Endothelial cell of umbilical vein (primary cell): ENCODE data around the gene GNAI1. TPM values are rescaled to one million over a fixed set of nuclear protein-coding genes. Genes with fewer than 3 reads are reported as not detected.

Experiments
- BruUV-seq: library from RNA; stranded (reverse); fragments of 400-500 nt; replicated peaks from 2 replicates; lab custom pipeline; 2021; lab: Mats Ljungman, UMichigan
- CTCF ChIA-PET: fragments of 300-600, 350-600 bp; sonication (Branson Sonifier 250); formaldehyde crosslinking; loops from one replicate; lab custom pipeline; 2021; ENCODE audit warnings: antibody characterized with exemption, inconsistent platforms; lab: Charles Lee
- POLR2A ChIA-PET: fragments of 300-600, 350-600 bp; sonication (Branson Sonifier 250); formaldehyde crosslinking; loops from one replicate; lab custom pipeline; 2021; ENCODE audit warnings: antibody characterized with exemption, inconsistent platforms; lab: Charles Lee
- DNase-seq: peaks from one replicate; pipeline ENCODE4 v3.0.0-alpha.2; 2011; ENCODE audit warnings: low read depth, low spot score
- FAIRE-seq: peaks from 2 replicates; lab custom pipeline; 2011; peaks lifted over from hg19 to GRCh38; lab: Jason Lieb, UNC
- H2AFZ ChIP-seq: 2 replicates; pipeline ENCODE4 v1.6.0; 2012; ENCODE audit warnings: low read depth, low read length, control low read depth, inconsistent platforms
- H3K27ac ChIP-seq: 2 replicates; pipeline ENCODE4 v1.5.1; 2011; ENCODE audit warnings: low read depth, mild to moderate bottlenecking, control low read depth, low read length, moderate library complexity; ENCODE audit not compliant: insufficient read depth
- H3K27me3 ChIP-seq, 2 experiments: 2 replicates each; pipeline versions ENCODE4 v1.6.0 to v1.6.1; 2011; ENCODE audit warnings: low read length in 2 of 2, mixed read lengths in 1 of 2; ENCODE audit not compliant: control insufficient read depth in 2 of 2, insufficient read depth in 2 of 2
- H3K36me3 ChIP-seq, 2 experiments: 2 replicates in 1 of 2; 3 replicates in 1 of 2; pipeline ENCODE4 v1.5.1; 2011; ENCODE audit warnings: low read length in 2 of 2, mild to moderate bottlenecking in 1 of 2, moderate library complexity in 1 of 2; ENCODE audit not compliant: control insufficient read depth in 2 of 2, insufficient read depth in 2 of 2; ENCODE audit errors: extremely low read depth in 1 of 2
- H3K4me1 ChIP-seq: 3 replicates; pipeline ENCODE4 v1.5.1; 2011; ENCODE audit warnings: mild to moderate bottlenecking, low read length; ENCODE audit not compliant: control insufficient read depth, insufficient read depth; ENCODE audit errors: extremely low read depth
- H3K4me2 ChIP-seq: 2 replicates; pipeline ENCODE4 v1.6.1; 2011; ENCODE audit warnings: low read length, control low read depth, mixed read lengths; ENCODE audit not compliant: insufficient read depth
- H3K4me3 ChIP-seq, 3 experiments: fragments of 200-600 bp in 1 of 3; sonication (generic), shearing (Covaris generic) in 1 of 3; replicated peaks in 1 of 3; 2 replicates each; pipeline ENCODE4 v1.5.1; 2011 to 2016; ENCODE audit warnings: control low read depth in 3 of 3, low read length in 3 of 3, mild to moderate bottlenecking in 2 of 3, inconsistent platforms in 1 of 3, low read depth in 1 of 3, moderate library complexity in 1 of 3; ENCODE audit not compliant: insufficient read depth in 1 of 3
- H3K79me2 ChIP-seq: 2 replicates; pipeline ENCODE4 v1.6.0; 2012; ENCODE audit warnings: low read length, inconsistent platforms; ENCODE audit not compliant: control insufficient read depth, insufficient read depth
- H3K9ac ChIP-seq: replicated peaks from 2 replicates; pipeline ENCODE3; 2011; ENCODE audit warnings: low read length, control low read depth; ENCODE audit not compliant: insufficient read depth; ENCODE audit errors: extremely low read depth
- H3K9me1 ChIP-seq: replicated peaks from 3 replicates; pipeline ENCODE4 v1.6.0; 2011; ENCODE audit warnings: mild to moderate bottlenecking, low read length; ENCODE audit not compliant: control insufficient read depth, insufficient read depth; ENCODE audit errors: extremely low read depth
- H3K9me3 ChIP-seq: replicated peaks from 2 replicates; pipeline ENCODE4 v1.5.1; 2012; ENCODE audit warnings: low read length, inconsistent platforms; ENCODE audit not compliant: control insufficient read depth, insufficient read depth
- H4K20me1 ChIP-seq: replicated peaks from 2 replicates; pipeline ENCODE3; 2011; ENCODE audit warnings: mild to moderate bottlenecking, low read length; ENCODE audit not compliant: control insufficient read depth, insufficient read depth; ENCODE audit errors: extremely low read depth
- CTCF ChIP-seq, 2 donors: IDR thresholded peaks; 1 replicate in 1 of 2; 2 replicates in 1 of 2; pipeline ENCODE4 v1.5.1; 2011; ENCODE audit warnings: low read length in 2 of 2, mild to moderate bottlenecking in 2 of 2, moderate library complexity in 2 of 2, control low read depth in 1 of 2, inconsistent platforms in 1 of 2, low read depth in 1 of 2; ENCODE audit not compliant: insufficient read depth in 1 of 2; ENCODE audit errors: extremely low read depth in 1 of 2
- EZH2 ChIP-seq: IDR thresholded peaks from 2 replicates; pipeline ENCODE4 v1.6.1; 2012; ENCODE audit warnings: borderline replicate concordance, low read depth, mild to moderate bottlenecking, moderate library complexity, low read length, inconsistent platforms; ENCODE audit not compliant: severe bottlenecking
- FOS ChIP-seq: IDR thresholded peaks from 2 replicates; pipeline ENCODE4 v1.6.1; 2011; ENCODE audit warnings: mild to moderate bottlenecking, low read length, moderate library complexity, borderline replicate concordance; ENCODE audit not compliant: insufficient read depth
- GATA2 ChIP-seq: IDR thresholded peaks from 2 replicates; pipeline ENCODE4 v1.7.0; 2011; ENCODE audit warnings: low read depth, mild to moderate bottlenecking, moderate library complexity, mixed read lengths, low read length; ENCODE audit not compliant: insufficient read length, insufficient read depth
- JUN ChIP-seq: IDR thresholded peaks from 2 replicates; pipeline ENCODE4 v1.6.1; 2011; ENCODE audit warnings: borderline replicate concordance, low read depth; ENCODE audit not compliant: insufficient read length, insufficient read depth
- MAX ChIP-seq: IDR thresholded peaks from 2 replicates; pipeline ENCODE4 v1.6.1; 2011; ENCODE audit not compliant: insufficient read depth, insufficient read length
- MYC ChIP-seq: IDR thresholded peaks from one replicate; pipeline ENCODE4 v1.6.1; 2011; ENCODE audit warnings: mild to moderate bottlenecking, low read depth, low read length
- POLR2A ChIP-seq: IDR thresholded peaks from 2 replicates; pipeline ENCODE4 v1.6.1; 2012; ENCODE audit warnings: low read depth, mild to moderate bottlenecking, control low read depth, low read length
- POLR2AphosphoS5 ChIP-seq: IDR thresholded peaks from 2 replicates; pipeline ENCODE4 v1.6.1; 2012; ENCODE audit warnings: low read depth, mild to moderate bottlenecking, control low read depth, low read length, moderate library complexity; ENCODE audit not compliant: insufficient read depth
- dilution Hi-C: fragments of 300-500 bp; cut with MboI; formaldehyde crosslinking; loops from one replicate; pipeline ENCODE4 v1.15.0; 2019; ENCODE audit warnings: low sequenced_read_pairs; ENCODE audit not compliant: extremely low pct_ligation_motif_present
- intact Hi-C: fragments of 100-400 bp; cut with micrococcal nuclease; formaldehyde crosslinking; loops from one replicate; pipeline ENCODE4 v1.10.0; 2022
- polyA plus RNA-seq, 4 experiments: library from polyadenylated mRNA; depleted of rRNA in 3 of 4; stranded (reverse) in 3 of 4; unstranded in 1 of 4; fragments of >200 nt; gene quantifications; 2 replicates each; pipeline versions ENCODE4 v1.2.1 to v1.2.3, GENCODE V29; 2011 to 2012; ENCODE audit warnings: missing spikeins in 1 of 4
- total RNA-seq: library from RNA; stranded (reverse); gene quantifications from 2 replicates; pipeline ENCODE4 v1.2.3, GENCODE V29; 2021

Gene GNAI1
- total and polyA plus RNA-seq, 2 donors (not counting 3 experiments of a cell fraction or from before 2014, with no cell fraction given) = 7.5 to 15.0 TPM

GRCh38 chr7:80139236-80139635 lies 4.6 kb downstream of the GNAI1 start:
- Histone ChIP-seq H3K9me1 (no peaks in the 10 kb centered on the region), H2AFZ (no peak overlapping the region), H3K9me3 (no peaks in the 10 kb centered on the region), H3K4me1 (peaks cover 17% of the 10 kb centered on the region), H3K9ac (no peak overlapping the region), H3K27me3 (no peaks in the 10 kb centered on the region), H3K27ac (no peak overlapping the region), H3K4me2 (no peak overlapping the region), H4K20me1 (peaks cover 7% of the 10 kb centered on the region), H3K79me2 (peaks cover 42% of the 10 kb centered on the region), H3K36me3 (no peaks in the 10 kb centered on the region), H3K4me3 (no peak overlapping the region)
- CTCF ChIA-PET = interaction anchor here (0.7 to 1.9 kb wide), 2 partner anchors 253 to 282 kb away, joined by 3 to 7 read pairs; no protein-coding TSS in a partner anchor
- intact Hi-C loops (loop anchor here (5.0 kb wide), 1 partner anchor 173 kb away; no protein-coding TSS in a partner anchor), dilution Hi-C loops (no loop called here)
- TF ChIP-seq FOS (no peak), MYC (no peak), CTCF (IDR thresholded peaks at IDR 0.05; ENCODE audit: extremely low read depth in 1 of 2, insufficient read depth in 1 of 2, low read depth in 1 of 2, low read length in 2 of 2) (no peak), MAX (no peak), POLR2AphosphoS5 (no peak), JUN (no peak), POLR2A (no peak), EZH2 (no peak), GATA2 (no peak)
- BruUV-seq = no TSS peak
- FAIRE-seq (no peak), DNase-seq (peak; percentile 39)
- POLR2A ChIA-PET = interaction anchor here (0.7 kb wide), 1 partner anchor 803 kb away, joined by 7 read pairs; no protein-coding TSS in a partner anchor
